B cell (primary cell): ENCODE measurements around the gene RBM28.

ENCODE experiments used
- EZH2 ChIP-seq: IDR thresholded peaks from 2 replicates; pipeline ENCODE4 v1.6.1; 2012; ENCODE audit warnings: borderline replicate concordance, low read depth, mild to moderate bottlenecking, moderate library complexity, low read length; ENCODE audit not compliant: insufficient read depth, poor library complexity, severe bottlenecking
- TF ChIP-seq, protein P1 (sequence below): fragments of 200-600 bp; IDR thresholded peaks from one replicate; pipeline ENCODE4 v1.8.0; 2022; ENCODE audit warnings: antibody characterized with exemption, mild to moderate bottlenecking

- TF ChIP-seq, protein P1, sequence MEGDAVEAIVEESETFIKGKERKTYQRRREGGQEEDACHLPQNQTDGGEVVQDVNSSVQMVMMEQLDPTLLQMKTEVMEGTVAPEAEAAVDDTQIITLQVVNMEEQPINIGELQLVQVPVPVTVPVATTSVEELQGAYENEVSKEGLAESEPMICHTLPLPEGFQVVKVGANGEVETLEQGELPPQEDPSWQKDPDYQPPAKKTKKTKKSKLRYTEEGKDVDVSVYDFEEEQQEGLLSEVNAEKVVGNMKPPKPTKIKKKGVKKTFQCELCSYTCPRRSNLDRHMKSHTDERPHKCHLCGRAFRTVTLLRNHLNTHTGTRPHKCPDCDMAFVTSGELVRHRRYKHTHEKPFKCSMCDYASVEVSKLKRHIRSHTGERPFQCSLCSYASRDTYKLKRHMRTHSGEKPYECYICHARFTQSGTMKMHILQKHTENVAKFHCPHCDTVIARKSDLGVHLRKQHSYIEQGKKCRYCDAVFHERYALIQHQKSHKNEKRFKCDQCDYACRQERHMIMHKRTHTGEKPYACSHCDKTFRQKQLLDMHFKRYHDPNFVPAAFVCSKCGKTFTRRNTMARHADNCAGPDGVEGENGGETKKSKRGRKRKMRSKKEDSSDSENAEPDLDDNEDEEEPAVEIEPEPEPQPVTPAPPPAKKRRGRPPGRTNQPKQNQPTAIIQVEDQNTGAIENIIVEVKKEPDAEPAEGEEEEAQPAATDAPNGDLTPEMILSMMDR: no peak
- no peak for TF ChIP-seq EZH2
Observed at GRCh38 chr7:128351296-128352152, 7.8 kb upstream of the RBM28 start.
